T-helper 1 cell (primary cell): ENCODE data around the gene PYGM.

Source experiments
- DNase-seq, 5 donors: peaks; one replicate each; pipeline ENCODE4 v3.0.0-alpha.2; 2012 to 2020

PYGM gene

DNA sequence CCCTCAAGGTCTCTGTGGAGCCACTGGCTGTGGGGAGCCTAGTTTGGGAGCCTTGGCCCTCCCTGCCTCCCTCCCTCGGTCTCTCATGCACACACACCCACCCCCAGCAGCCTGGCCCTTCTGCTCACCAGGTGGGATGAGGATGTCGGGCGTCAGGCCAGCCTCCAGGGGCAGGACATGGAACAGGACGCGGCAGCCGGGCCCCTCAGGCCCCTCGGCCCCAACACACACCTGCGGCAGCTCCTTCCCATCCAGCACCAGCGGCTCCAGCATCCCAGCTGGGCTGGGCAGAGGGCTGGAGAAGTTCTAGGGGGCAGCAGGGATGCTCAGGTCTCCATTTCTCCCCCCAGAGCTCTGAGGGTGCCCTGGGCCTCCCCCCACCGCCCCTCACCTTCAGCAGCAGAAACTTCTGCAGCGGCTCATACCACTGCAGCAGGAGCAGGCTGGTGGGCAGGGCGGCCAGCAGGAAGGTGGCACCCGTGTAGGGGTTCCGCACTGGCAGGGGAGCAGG is 32.1 kb upstream of the PYGM start:
- no peak for DNase-seq

DNA sequence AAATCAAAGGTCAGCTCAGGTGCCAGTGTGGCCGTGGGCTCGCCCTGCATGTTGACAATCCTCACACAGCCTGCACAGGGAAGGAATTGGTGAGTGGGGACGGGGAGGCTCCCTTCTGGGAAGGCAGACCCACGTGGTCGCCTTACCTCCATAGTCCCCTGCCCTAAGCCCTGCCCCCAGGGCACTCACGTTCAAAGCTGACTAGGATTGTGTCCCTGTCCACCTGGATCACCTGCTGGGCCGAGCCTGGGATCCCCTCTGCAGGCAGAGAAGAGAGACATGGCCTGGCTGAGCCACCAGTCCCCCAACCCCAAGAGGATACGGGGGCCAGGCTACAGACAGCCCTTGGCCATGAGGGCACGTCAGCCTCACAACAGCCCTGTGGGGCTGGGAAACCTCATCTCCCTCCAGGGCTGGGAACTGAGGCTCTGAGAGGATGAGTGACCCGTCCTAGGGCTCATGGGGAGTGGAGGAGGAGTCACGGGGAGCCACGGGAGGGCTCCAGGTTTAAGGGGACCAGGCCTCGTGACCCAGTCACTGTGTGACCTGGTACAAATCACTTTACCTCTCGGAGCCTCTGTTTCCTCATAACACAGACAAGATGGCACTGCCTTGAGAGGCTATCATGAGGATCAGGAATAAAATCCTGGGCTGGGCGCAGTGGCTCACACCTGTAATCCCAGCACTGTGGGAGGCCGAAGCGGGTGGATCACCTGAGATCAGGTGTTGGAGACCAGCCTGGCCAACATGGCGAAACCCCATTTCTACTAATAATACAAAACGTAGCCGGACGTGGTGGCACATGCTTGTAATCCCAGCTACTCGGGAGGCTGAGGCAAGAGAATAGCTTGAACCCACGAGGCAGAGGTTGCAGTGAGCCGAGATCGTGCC is 30.7 kb upstream of the PYGM start:
- DNase-seq, result no peak

DNA sequence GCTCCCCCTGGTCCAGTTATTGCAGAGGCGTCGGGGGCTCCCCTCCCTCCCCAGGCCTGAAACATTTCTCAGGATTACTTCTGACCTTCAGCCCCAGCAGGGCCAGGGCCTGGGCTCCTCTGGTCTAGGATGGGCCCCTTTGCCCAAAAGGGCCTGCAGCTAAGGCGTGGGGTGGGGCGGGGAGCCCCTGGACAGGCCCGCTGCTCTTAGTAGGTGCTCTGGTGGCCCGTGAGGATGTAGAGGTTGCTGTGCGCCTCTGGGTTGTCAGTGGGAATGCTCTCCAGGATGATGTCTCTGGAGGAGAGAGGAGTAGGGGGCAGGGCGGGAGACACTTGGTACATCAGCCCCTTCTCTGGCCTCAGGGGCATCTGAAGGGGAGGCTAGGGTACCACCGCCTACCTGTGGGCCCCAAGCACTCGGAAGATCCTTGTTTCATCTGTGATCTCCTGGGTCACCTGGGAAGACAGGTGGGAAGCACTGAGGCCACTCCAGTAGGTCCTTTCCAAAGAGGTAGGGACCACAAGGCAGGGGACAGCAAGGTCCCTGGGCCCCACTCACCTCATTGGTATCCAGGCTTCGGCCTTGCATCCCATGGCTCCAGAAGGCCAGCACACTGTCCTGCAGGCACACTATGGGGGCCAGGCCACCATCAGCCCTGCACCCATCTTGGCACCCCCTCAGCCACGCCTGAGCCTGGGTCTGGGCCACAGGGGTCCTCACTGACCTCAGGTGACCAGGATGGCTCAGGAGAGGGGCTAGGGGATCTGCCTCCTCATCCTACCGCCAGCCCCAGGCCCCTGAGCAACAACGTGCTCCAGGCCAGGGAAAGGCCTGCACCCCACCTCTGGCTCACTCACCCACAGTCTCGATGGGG is 29.8 kb upstream of the PYGM start:
- no peak for DNase-seq

DNA sequence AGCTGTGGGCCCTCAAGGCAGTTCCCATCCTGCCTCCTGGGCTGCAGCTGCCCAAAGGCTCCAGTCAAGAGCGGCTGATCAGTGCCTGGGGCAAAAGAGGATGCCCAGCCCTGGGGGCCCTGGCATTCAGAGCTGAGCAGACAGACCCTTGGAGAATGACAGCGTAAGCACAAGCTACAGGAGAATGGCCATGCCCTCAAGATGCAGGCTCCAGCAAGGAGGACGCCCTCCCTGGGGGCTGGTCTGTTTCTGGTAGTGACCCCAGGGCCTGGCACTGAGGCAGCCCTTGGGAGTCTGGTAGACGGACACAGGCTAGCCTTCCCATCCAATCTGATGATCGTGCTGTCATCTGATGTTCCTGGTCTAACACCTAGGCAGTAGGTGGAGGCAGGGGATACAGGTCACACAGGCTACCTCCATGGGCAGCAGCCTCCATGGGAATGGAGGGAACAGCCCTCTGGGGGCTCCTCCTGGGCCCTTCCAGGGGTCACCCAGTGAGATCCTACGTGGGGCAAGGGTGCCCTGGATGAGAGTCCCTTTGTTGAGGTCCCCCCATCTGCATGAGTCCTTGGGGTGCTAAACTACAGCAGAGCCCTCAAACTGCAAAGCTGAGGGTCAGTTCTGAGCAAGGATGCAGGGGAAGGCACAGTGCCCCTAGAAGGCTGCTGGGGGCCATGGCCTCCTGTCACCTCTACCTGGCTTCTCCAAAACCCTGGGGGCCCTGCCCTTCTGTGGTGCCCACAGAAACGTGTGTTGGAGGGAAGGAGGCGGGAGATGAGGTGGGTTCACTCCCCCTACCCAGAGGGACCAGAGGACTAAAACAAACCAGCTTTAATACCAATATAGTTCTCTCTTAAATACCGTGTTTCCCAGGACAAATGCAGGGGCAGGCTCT is 28.8 kb upstream of the PYGM start:
- no peak for DNase-seq

DNA sequence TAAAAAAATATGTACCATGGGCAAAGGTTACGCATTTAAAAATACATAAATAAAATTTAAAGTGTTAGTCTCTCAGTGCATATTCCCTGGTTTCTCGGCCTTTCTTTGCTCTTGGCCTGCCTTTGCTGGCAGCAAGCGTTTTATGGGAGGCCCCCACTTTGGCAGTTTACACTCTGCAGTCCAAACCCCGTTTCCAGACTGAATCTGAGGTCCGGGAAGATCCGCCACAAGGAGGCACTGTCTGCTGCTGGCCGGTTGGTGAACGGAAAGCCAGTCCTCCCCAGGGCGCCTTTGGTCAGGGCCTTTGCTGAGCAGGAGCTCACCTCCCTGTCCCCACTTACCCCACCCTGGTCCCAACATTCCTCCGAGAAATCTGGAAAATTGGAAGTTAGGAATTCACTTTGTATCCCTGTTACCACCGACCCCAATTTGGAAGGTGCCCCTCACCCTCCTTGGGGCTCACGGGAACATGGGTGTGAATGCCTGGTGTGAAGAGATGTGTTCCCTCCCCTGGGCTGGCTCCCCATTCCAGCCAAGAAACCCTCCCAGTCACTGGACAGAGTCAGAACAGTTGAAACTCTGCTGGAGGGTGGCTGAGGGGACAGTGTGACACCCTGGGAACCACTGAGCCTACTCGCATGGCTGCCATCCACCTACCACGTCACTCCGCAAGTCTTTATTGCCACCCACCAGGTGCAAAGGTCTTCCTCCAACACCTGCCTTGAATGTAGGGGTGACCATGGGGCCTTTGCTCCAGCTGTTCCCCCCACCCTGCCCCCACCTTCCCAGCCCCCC is 27.9 kb upstream of the PYGM start:
- peak in 3 of 5 donors; percentile 38 to 53 (median 48) for DNase-seq

DNA sequence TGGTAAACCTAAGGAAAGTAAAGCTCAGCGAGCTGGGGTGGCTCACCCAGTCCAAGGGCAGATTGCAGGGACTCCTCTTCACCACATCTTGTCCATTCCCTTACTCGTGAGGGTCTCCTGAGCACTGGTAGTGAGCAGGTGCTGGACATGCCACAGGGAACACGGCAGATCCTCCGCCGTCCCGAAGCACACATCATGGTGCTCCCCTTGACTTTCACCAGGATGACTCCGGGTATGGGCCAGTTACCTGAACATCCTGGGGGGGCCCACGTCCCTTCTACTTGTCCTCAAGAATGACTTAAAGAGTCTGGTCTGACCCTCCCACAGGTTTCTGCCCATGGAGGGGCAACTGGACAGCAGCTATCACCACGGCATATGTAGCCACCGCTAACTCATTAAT is 26.5 kb upstream of the PYGM start:
- no peak for DNase-seq

DNA sequence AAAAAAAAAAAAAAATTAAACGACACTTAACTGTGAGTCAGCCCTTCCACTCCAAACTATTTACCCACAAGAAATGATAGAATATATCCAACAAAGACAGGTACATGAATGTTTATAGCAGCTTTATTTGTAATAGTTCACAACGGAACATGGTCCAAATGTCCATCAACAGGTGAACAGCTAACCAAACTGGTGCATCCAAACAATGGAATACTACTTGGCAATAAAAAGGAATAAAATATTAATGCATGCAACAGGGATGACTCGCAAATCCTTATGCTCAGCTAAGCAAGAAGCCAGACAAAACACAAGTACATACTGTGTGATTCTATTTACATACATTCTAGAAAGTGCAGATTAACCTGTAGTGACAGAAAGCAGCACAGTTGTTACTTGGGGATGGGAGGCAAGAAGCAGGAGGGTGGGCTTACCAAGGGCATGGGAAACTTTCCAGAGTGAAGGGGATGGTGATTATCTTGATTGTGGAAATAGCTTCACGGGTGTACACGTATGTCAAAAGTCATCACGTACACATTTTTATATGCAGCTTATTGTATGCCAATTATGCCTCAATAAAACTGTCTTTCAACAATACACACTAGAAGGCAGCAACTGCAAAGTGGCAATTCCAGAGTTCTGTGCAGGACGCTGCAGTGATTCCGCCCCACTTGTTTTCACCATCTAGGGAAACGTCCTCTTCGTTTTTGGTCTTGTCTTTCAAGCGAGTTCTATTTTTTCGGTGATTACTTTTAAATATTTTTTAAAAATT is 25.2 kb upstream of the PYGM start:
- no peak for DNase-seq

DNA sequence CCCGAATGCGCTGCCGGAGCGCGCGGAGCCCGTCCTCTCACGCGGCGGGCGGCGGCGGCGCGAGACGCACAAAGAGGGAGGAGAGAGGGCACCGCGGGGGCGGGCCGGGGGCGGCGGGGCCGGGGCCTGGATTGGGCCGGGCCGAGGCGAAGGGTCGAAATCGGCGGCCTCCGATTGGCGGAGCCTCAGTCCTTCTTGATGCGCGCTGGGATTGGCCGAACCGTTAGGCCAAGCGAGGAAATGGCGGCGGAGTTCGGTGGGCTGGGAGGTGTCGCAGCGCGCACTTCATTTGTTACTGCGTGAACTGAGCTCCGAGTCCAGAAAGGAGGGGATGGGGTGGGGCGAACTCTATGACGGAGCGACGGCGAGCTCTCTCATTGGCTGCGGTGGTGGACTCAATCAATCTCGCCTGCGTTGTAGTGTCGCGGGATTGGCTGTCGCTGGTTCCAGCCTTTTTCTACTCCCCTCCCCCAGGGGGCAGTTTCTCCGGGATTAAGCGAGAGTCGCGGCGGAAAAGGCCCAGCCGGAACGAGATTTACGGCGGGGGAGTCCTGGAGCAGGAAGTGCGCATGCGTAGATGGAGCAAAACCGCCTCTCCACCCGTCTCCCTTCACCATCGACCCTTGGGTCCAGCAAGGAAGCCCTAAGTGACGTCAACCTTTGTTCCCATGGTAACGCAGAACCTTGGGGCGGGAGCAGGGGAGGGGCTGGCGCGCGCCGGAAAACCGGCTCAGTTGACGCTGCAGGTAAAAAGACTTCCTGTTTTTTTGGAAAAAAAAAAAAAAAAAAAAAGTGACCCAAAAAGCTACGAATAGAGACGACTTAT is 18.9 kb upstream of the PYGM start, which contains the start of gene SF1:
Gene SF1, minus strand, starts transcription at position 70 of the 826 bp plus-strand sequence. CDS start 150 bp downstream, outside the sequence.
- DNase-seq, result peak; percentile 98 to 100 (median 99)

DNA sequence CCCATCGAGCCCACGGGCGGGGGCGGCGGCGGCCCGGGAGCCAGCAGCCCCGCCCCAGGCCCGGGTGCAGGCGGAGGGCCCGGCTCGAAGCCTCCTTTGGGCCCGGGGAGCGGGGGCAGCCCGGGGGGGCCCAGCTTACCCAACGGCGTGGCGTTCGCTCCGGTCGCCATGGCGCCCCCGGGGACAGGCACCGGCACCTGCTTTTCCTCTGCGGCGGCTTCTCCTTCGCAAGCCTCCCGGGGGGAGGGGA is 18.4 kb upstream of the PYGM start:
- peak in 1 of 5 donors; percentile 26 for DNase-seq

DNA sequence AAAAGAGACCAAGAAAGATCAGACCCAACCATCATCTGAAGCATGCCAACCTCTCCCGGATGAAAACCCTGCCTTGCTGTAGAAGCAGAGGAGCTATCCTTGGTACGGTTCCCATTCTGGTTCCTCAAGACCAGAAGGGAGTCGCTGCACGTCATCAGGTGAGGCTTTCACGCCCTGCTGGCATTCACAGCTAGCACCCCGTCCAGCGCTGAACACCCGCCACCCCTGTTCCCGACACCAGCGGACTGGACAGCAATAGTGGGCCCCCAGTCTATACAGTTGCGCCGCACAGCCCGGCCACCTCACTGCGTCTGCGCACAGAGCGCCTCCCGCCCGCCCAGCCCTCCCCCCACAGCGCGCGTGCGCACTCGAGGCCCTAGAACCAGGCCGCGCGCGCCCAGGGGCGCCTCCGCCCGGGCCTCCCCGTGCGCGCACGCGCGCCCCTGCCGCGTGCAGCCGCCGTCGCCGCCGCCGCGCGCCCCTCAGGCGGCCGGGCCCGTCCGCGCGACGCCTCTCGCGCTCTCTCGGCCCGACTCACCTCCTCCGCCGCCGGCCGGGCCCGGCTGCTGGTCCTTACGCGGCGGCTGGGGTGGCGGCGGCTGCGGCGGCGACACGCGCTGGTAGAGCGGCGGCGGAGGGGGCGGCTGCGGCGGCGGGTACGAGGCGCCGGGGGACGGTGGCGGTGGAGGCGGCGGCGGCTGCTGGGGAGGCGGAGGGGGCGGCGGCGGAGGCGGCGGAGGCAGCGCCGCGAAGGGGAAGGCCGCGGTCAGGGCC is 17.9 kb upstream of the PYGM start:
- peak; percentile 68 to 90 (median 78) for DNase-seq

DNA sequence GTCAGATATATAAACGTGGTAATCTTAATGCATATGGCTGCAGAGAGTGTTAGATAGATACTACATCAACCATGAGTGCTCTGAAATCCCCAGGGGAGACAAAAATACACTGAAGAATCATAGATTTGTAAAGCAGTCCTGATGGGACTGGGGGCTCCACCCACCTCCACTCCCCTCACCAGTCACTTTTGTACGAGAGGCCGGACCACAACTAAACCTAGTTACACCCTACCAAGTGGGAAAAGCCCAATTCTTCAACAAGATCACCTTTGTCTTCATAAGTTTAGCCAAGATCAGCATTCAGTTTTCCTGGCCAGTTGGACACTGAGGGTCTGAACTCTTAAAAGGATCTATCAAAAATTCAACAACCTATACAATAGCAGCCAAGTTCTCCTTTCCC is 17.1 kb upstream of the PYGM start:
- DNase-seq, result no peak

DNA sequence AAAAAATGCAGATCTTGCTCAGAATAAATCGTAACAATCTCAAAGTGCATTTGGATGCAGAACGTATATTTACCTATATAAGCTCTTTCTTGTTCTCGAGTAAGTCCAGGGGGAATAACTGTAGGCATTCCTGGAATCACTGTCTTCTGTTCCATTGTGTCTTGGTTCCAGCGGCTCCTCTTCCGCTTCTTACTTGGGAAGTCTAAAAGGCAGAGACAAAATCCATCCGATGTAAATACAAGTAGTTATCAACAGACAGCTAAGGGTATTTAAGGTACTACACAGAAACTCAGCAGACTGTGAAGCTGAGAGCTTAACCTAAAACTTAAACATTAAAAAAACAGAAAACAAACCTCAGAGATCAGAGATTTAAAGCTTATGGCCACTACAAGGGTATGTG is 16.7 kb upstream of the PYGM start:
- DNase-seq, result no peak

DNA sequence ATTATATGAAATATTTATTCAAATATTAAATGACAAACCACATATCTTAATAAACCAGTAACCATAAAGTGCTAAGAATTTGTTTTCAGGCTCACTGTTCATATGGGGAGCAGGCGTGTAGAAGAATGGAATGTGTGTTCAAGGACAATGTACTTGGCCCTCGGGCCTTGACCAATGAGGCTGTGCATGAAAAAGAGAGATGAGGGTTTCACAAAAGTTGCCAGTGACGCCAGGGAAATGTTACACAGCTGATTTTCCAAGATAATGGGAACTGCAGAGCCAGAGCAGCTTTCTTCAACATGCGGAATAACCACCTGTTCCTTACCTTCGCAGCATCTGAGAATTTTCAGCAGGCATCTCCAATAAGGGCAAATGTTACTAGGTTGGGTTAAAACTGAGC is 14.4 kb upstream of the PYGM start:
- no peak for DNase-seq

DNA sequence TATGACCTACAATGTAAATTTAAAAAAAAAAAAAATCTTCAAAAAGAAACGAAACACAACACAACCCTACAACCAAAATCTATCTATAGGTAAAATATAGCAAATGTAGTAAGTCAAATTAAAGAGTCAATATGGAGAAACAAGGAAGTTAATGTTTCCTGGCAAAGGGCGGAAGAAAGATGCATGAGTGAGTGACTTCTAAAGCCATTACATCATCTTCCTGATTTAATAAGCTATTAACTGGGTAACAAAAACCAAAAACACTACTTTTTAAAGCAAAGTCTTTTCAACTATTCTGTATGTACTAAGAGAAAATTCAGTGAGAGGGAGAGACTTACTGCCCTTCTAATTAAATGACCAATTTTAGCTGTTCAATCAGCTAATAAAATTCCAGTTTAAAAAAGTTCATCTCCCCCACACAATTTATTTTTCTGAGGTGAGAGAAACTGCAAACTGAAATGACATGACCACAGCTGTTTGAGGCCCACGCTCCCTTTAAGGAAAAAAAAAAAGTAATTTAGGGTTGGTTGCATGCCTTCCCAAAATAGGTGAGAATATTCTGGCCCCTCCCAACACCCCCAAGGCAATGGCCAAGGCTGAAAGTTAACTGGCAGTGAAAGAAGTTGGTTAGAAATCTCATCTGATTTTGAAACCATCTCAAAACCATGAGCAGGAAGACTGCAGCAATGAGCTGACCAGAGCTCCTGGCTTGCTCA is 12.7 kb upstream of the PYGM start:
- DNase-seq, result peak in 1 of 5 donors; percentile 44

DNA sequence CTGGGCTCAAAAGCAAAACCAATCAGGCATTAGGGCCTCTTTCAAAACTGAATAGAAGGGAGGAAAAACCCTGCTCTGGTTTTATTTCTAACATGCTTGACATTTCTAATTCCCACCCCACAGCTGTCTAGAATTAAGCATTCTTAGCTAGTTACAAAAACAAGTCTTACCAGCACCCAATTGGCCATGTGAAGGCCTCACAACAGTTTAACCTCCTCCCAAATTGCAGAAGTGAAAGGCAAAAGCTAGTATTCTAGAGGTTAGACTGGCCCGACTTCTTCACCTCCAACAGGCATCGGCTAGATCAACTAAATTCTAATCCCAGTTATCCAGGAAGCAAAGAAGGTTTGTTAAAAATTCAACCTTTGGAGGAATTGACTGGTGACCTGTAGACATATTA is 12.1 kb upstream of the PYGM start:
- no peak for DNase-seq

DNA sequence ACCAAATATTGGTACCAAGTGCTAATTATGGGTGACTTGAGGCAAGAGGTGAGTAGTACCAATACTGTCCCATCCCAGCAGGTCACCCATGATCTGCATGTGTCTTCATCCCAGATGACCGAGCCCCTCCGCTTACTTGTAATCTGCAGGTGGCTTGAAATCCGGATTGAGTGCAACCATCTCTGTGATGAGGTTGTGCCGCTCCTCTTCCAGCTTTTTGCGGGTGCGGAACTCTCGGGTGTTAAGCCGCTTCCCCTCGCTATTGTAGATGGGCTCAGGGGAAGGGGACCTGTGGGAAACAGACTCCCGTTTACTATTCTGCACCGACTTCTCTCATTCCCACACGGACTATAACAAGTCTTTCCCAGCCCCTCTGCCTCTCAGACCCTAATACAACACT is 10.3 kb upstream of the PYGM start:
- DNase-seq, result no peak

DNA sequence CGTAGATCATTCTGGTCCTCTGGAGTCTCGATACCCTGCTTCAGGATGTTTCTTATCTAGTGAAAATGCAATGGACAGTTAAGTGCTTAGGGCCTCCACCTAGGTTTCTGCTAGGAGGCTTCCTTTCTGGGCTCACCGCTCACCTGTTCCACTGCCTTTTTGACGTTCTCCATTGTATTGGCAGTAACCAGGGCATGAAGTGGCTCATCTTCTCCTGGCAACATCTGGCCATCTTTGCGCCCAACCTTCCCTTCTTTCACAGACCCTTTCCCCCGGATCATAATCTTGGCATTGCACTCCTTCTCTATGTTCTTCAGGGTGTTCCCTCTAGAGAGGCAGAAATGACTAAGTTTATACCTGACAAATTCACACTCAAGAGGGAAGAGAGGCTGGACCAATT is 9.5 kb upstream of the PYGM start:
- no peak for DNase-seq

DNA sequence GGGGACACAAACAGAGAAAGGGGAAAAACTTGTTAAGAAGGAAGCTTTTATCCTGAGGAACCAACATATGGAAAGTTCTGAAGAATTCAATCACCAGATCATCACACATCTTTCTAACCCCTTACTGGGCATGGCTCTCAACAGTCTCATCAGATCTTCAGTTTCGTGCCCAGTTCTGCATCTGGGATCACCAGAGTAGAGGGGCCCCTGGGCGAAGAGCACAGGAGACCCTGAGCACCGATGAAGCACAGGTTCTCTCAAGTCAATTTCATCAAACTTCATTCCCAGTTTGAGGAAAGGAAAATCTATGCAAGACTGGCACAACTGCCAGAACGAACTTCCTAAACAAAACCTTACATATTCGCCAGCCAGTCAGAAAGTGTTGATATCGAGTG is 8.5 kb upstream of the PYGM start:
- DNase-seq, result no peak
